ENCODE data around the gene PSMG3.

PSMG3 gene

GRCh38 chr7:1593904-1594421 is 24.1 kb upstream of the PSMG3 start:
- ChIA-PET POLR2A (no interaction called here), CTCF (no interaction called here)
- TF ChIP-seq CTBP1 (IDR thresholded peaks at IDR 0.05; ENCODE audit: borderline replicate concordance) (no peak), HDGF (IDR thresholded peaks at IDR 0.05; ENCODE audit: borderline replicate concordance) (no peak), BHLHE40 (IDR thresholded peaks at IDR 0.05; ENCODE audit: borderline replicate concordance) (no peak)
- DNase-seq (ENCODE audit: extremely low spot score), result no peak

DNA sequence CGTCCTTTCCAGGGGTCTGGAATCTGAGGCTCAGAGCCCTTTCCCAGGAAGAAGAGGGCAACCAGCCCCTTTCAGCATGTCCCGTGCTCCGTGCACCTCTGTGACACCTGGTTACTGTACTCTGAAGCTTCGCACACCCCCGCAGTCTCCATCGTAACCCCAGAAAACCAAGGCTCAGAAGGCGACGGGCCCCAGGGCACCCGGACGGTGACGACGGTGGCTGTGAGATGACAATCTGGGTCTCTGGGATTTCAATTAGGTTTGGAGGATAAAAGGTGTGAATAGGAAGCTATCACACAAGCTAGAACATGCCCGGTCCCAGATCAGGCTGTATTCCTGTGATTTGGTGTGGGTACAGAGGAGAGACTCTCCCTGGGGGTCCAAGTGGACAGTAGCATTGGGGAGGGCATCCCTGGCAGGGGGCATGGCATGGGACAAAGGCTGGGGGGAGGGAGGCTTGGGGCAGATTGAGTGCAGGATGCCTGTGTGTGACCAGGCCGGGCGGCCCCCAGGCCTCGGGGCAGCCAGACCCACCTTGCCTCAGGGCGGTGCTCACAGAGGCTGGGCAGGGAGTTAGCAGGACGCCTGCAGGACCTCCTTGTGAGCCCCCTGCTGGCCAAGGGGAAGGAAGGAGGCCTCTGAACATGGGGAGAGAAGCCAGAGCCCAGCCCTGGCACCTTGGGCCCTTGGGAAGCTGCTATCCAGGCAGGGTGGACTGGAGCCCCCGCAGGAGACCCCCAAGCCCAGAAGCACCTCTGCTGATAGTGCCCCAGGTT is 23.4 kb upstream of the PSMG3 start:
- ChIA-PET POLR2A (no interaction called here), CTCF (no interaction called here)
- DNase-seq (ENCODE audit: extremely low spot score), result no peak
- TF ChIP-seq ELF4 (IDR thresholded peaks at IDR 0.05) (no peak), ZNF384 (IDR thresholded peaks at IDR 0.05) (no peak), NFRKB (IDR thresholded peaks at IDR 0.05) (no peak), TARDBP (IDR thresholded peaks at IDR 0.05) (no peak), FOXM1 (IDR thresholded peaks at IDR 0.05; ENCODE audit: borderline replicate concordance) (no peak), FOXK2 (IDR thresholded peaks at IDR 0.05) (no peak), L3MBTL2 (conservative IDR thresholded peaks at IDR 0.05) (no peak), SP1 (IDR thresholded peaks at IDR 0.05) (no peak), ARNT (IDR thresholded peaks at IDR 0.05) (no peak)

DNA sequence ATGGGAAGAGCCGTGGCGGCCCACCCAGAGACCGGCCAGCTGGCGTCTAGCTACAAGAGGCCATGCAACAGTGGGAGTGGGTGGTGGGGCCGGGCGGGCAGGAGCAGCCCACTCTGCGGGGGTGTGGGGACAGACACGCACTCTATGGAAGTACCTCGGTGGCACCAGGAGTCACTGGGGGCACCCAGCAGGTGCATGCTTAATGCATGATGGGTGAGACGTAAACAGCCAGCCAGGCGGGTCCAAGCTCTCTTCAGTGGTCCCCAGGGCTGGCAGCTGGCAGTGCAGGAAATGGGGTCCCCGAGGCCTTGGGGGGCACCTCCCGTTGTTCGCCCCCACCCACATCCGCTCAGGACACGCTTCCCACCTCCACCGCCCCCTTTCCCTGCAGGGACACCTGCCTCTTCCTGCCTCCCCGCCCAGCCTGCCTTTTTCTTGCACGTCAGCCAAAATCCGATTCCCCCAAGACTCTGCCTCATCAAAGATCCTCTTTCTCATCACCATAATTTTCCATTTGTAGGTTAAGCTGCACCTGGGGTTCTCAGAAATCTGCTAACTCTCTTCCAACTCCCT is 22.6 kb upstream of the PSMG3 start:
- CTCF ChIA-PET, result no interaction called here
- TF ChIP-seq CTBP1 (IDR thresholded peaks at IDR 0.05; ENCODE audit: borderline replicate concordance), result no peak
- TF ChIP-seq ARNT (IDR thresholded peaks at IDR 0.05), result no peak
- no peak for TF ChIP-seq SP1 (IDR thresholded peaks at IDR 0.05)
- no peak for TF ChIP-seq SUZ12 (IDR thresholded peaks at IDR 0.05)
- no peak for TF ChIP-seq NFRKB (IDR thresholded peaks at IDR 0.05)
- no peak for TF ChIP-seq PKNOX1 (IDR thresholded peaks at IDR 0.05)
- TF ChIP-seq ELF4 (IDR thresholded peaks at IDR 0.05), result no peak
- TF ChIP-seq FOXM1 (IDR thresholded peaks at IDR 0.05; ENCODE audit: borderline replicate concordance), result no peak
- no peak for TF ChIP-seq TARDBP (IDR thresholded peaks at IDR 0.05)
- no peak for TF ChIP-seq LEF1 (IDR thresholded peaks at IDR 0.05; ENCODE audit: borderline replicate concordance)
- no peak for TF ChIP-seq FOXK2 (IDR thresholded peaks at IDR 0.05)

GRCh38 chr7:1591876-1592275 is 22.0 kb upstream of the PSMG3 start:
- DNase-seq (ENCODE audit: extremely low spot score), result no peak
- ChIA-PET POLR2A (no interaction called here), CTCF (interaction anchor here (0.7 kb wide), 1 partner anchor 653 kb away, joined by 3 read pairs; no protein-coding TSS in a partner anchor)
- TF ChIP-seq PKNOX1 (IDR thresholded peaks at IDR 0.05) (no peak), FOXA1 (IDR thresholded peaks at IDR 0.05) (no peak)

More for the DNA sequence above, 22.6 kb upstream of the PSMG3 start:
- no peak for DNase-seq (ENCODE audit: extremely low spot score)
- POLR2A ChIA-PET, result no interaction called here

DNA sequence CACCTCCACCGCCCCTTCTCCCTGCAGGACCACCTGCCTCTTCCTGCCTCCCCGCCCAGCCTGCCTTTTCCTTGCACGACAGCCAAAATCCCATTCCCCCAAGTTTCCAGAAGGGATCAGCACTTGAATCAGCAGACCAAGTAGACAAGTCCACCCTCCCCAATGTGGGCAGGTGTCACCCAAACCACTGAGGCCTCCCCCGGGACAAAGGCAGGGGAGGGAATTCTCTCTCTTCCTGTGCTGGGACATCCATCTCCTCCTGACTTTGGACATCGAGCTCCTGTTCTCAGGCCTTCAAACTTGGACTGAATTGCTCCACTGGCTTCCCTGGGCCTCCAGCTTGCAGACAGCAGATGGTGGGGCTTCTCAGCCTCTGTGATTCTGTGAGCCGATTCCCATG is 21.6 kb upstream of the PSMG3 start:
- no peak for DNase-seq (ENCODE audit: extremely low spot score)
- POLR2A ChIA-PET, result interaction anchor here (1.0 kb wide), 1 partner anchor 10 kb away, joined by 3 read pairs; no protein-coding TSS in a partner anchor
- TF ChIP-seq FOXK2 (IDR thresholded peaks at IDR 0.05), result no peak
- TF ChIP-seq SP1 (IDR thresholded peaks at IDR 0.05), result no peak
- TF ChIP-seq CTBP1 (IDR thresholded peaks at IDR 0.05; ENCODE audit: borderline replicate concordance), result no peak
- TF ChIP-seq HDGF (IDR thresholded peaks at IDR 0.05; ENCODE audit: borderline replicate concordance), result no peak
- no peak for TF ChIP-seq SUZ12 (IDR thresholded peaks at IDR 0.05)
- TF ChIP-seq FOXA1 (IDR thresholded peaks at IDR 0.05), result no peak
- TF ChIP-seq TARDBP (IDR thresholded peaks at IDR 0.05), result no peak
- no peak for TF ChIP-seq ARNT (IDR thresholded peaks at IDR 0.05)
- TF ChIP-seq PKNOX1 (IDR thresholded peaks at IDR 0.05), result no peak
- TF ChIP-seq ZNF384 (IDR thresholded peaks at IDR 0.05), result no peak
- TF ChIP-seq NFRKB (IDR thresholded peaks at IDR 0.05), result no peak
- no peak for TF ChIP-seq BHLHE40 (IDR thresholded peaks at IDR 0.05; ENCODE audit: borderline replicate concordance)
- TF ChIP-seq L3MBTL2 (conservative IDR thresholded peaks at IDR 0.05), result no peak
- TF ChIP-seq FOXM1 (IDR thresholded peaks at IDR 0.05; ENCODE audit: borderline replicate concordance), result no peak
- CTCF ChIA-PET, result interaction anchor here (0.7 to 1.4 kb wide), 2 partner anchors 12 to 653 kb away, joined by 3 to 5 read pairs; no protein-coding TSS in a partner anchor

DNA sequence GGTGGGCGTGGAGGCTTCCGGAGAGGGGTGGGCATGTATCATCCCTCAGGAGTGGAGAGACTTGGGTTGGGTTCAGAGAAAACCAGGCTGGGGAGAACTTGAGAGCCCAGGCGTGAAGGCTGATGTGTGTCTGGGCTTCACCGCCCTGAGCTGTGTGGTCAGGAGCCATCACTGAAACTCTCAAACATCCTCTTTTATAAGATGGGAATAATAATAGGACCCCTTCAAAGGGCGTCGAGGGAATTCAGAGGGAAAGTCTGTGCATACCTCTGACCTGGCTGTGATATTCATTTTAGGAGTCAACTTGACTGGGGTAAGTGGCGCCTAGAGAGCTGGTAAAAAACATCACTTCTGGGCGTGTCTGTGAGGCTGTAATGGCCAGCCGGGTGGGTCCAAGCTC is 21.1 kb upstream of the PSMG3 start:
- DNase-seq (ENCODE audit: extremely low spot score), result no peak
- POLR2A ChIA-PET, result interaction anchor here (1.0 kb wide), 1 partner anchor 10 kb away, joined by 3 read pairs; no protein-coding TSS in a partner anchor
- CTCF ChIA-PET, result interaction anchor here (0.7 to 1.4 kb wide), 2 partner anchors 12 to 654 kb away, joined by 3 to 5 read pairs; no protein-coding TSS in a partner anchor
- TF ChIP-seq NFRKB (IDR thresholded peaks at IDR 0.05) (no peak), ARNT (IDR thresholded peaks at IDR 0.05) (no peak), BHLHE40 (IDR thresholded peaks at IDR 0.05; ENCODE audit: borderline replicate concordance) (no peak), CTBP1 (IDR thresholded peaks at IDR 0.05; ENCODE audit: borderline replicate concordance) (no peak), LEF1 (IDR thresholded peaks at IDR 0.05; ENCODE audit: borderline replicate concordance) (no peak), FOXA1 (IDR thresholded peaks at IDR 0.05) (no peak), HDGF (IDR thresholded peaks at IDR 0.05; ENCODE audit: borderline replicate concordance) (no peak), SP1 (IDR thresholded peaks at IDR 0.05) (no peak), TARDBP (IDR thresholded peaks at IDR 0.05) (no peak), PKNOX1 (IDR thresholded peaks at IDR 0.05) (no peak), FOXM1 (IDR thresholded peaks at IDR 0.05; ENCODE audit: borderline replicate concordance) (no peak), FOXK2 (IDR thresholded peaks at IDR 0.05) (no peak), ELF4 (IDR thresholded peaks at IDR 0.05) (no peak), ZNF384 (IDR thresholded peaks at IDR 0.05) (no peak), L3MBTL2 (conservative IDR thresholded peaks at IDR 0.05) (no peak), SUZ12 (IDR thresholded peaks at IDR 0.05) (no peak)

All from HEK293T (cell line).